GM23248 (cell line): Measurements from ENCODE around the gene RAB35. TPM values are rescaled to one million over a fixed set of nuclear protein-coding genes. Genes with fewer than 3 reads are reported as not detected.

Experiments used
- DNase-seq: peaks from one replicate; pipeline ENCODE4 v3.0.0-alpha.2; 2015
- H2AFZ ChIP-seq: fragments of 200-600 bp; sonication (generic); 2 replicates; pipeline ENCODE4 v1.6.1; 2016; ENCODE audit warnings: antibody characterized with exemption
- H3F3A ChIP-seq: fragments of 200-600 bp; sonication (generic); 2 replicates; pipeline ENCODE4 v1.6.1; 2016; ENCODE audit warnings: mild to moderate bottlenecking, antibody characterized with exemption, mixed run types; ENCODE audit not compliant: insufficient read depth
- H3K27ac ChIP-seq: fragments of 200-600 bp; sonication (generic); 2 replicates; pipeline ENCODE4 v1.5.1; 2016; ENCODE audit warnings: mild to moderate bottlenecking
- H3K27me3 ChIP-seq: fragments of 200-600 bp; sonication (generic); replicated peaks from 2 replicates; pipeline ENCODE4 v1.6.1; 2016; ENCODE audit warnings: mild to moderate bottlenecking; ENCODE audit not compliant: insufficient read depth
- H3K36me3 ChIP-seq: fragments of 200-600 bp; sonication (generic); 2 replicates; pipeline ENCODE4 v1.6.1; 2016; ENCODE audit warnings: low read depth, mild to moderate bottlenecking
- H3K4me1 ChIP-seq: fragments of 200-600 bp; sonication (generic); 2 replicates; pipeline ENCODE4 v1.6.1; 2016; ENCODE audit warnings: mild to moderate bottlenecking; ENCODE audit not compliant: insufficient read depth
- H3K4me2 ChIP-seq: fragments of 200-600 bp; sonication (generic); one replicate; pipeline ENCODE4 v1.6.1; 2016; ENCODE audit warnings: mild to moderate bottlenecking; ENCODE audit not compliant: unreplicated experiment
- H3K4me3 ChIP-seq: fragments of 200-600 bp; sonication (generic); 2 replicates; pipeline ENCODE4 v1.5.1; 2016; ENCODE audit warnings: mild to moderate bottlenecking
- H3K79me2 ChIP-seq: fragments of 200-600 bp; sonication (generic); 2 replicates; pipeline ENCODE4 v1.6.1; 2016; ENCODE audit warnings: mild to moderate bottlenecking; ENCODE audit not compliant: insufficient read depth
- H3K9ac ChIP-seq: fragments of 200-600 bp; sonication (generic); 2 replicates; pipeline ENCODE4 v1.6.1; 2016; ENCODE audit warnings: mild to moderate bottlenecking
- H3K9me2 ChIP-seq: fragments of 200-600 bp; sonication (generic); 2 replicates; pipeline ENCODE4 v1.6.1; 2016; ENCODE audit warnings: mixed run types, mild to moderate bottlenecking, moderate library complexity; ENCODE audit not compliant: insufficient read depth
- H3K9me3 ChIP-seq: fragments of 200-600 bp; sonication (generic); one replicate; pipeline ENCODE4 v1.6.1; 2017; ENCODE audit warnings: low read depth
- H4K20me1 ChIP-seq: fragments of 200-600 bp; sonication (generic); 2 replicates; pipeline ENCODE4 v1.6.0; 2016; ENCODE audit not compliant: insufficient read depth
- EZH2 ChIP-seq: fragments of 200-600 bp; sonication (generic); IDR thresholded peaks from 2 replicates; pipeline ENCODE4 v1.6.1; 2018; ENCODE audit warnings: antibody characterized with exemption, mild to moderate bottlenecking; ENCODE audit not compliant: insufficient read depth, poor library complexity, severe bottlenecking
- EZH2phosphoT487 ChIP-seq: fragments of 200-600 bp; sonication (generic); IDR thresholded peaks from 2 replicates; pipeline ENCODE4 v1.6.1; 2018; ENCODE audit warnings: antibody characterized with exemption, moderate library complexity, mild to moderate bottlenecking, low read depth; ENCODE audit not compliant: insufficient read depth
- WGBS, 2 experiments: methylation state at CpG; one replicate each; pipeline ENCODE4 v1.1.6; 2015 to 2017; ENCODE audit warnings: low lambda C conversion rate in 2 of 2, low coverage in 1 of 2; ENCODE audit errors: missing lambda C conversion rate in 2 of 2; 5-methylcytosine and 5-hydroxymethylcytosine counted together
- in situ Hi-C: fragments of 300-500 bp; cut with MboI; formaldehyde crosslinking; loops from 2 replicates; pipeline ENCODE4 v1.15.0; 2020
- polyA plus RNA-seq: library from polyadenylated mRNA; unstranded; fragments of >200 nt; fragmentation: Nextera tagmentation; extraction: Ambion mirVana; gene quantifications from 2 replicates; pipeline ENCODE4 v1.2.1, GENCODE V29; 2016
- total RNA-seq: library from RNA; depleted of rRNA; stranded (reverse); fragments of >200 nt; shearing (Covaris generic); gene quantifications from 2 replicates; pipeline ENCODE4 v1.2.3, GENCODE V29; 2014

RAB35 gene
- total and polyA plus RNA-seq, 2 experiments from 2014 or later, result 28.7 to 37.1 TPM

- Histone ChIP-seq H3K9me2 (no peaks in the 10 kb centered on the region), H3K9ac (no peak overlapping the region), H3F3A (no peaks in the 10 kb centered on the region), H3K79me2 (peaks cover 15% of the 10 kb centered on the region), H3K27me3 (no peaks in the 10 kb centered on the region), H3K4me3 (no peak overlapping the region), H4K20me1 (no peaks in the 10 kb centered on the region), H3K36me3 (peaks cover 5% of the 10 kb centered on the region; the same call in 1 of the 2 replicates), H3K4me2 (no peak overlapping the region), H3K27ac (no peak overlapping the region), H3K4me1 (no peaks in the 10 kb centered on the region), H3K9me3 (no peaks in the 10 kb centered on the region), H2AFZ (no peak overlapping the region)
- in situ Hi-C loops, result no loop called here
- TF ChIP-seq EZH2phosphoT487, result no peak
- TF ChIP-seq EZH2, result no peak
- WGBS, 2 experiments, result 66 to 73% methylated on average over 9 of the region's 9 CpGs
- DNase-seq, result no peak
Observed at GRCh38 chr12:120094485-120094884, 22.1 kb downstream of the RAB35 start.

DNA sequence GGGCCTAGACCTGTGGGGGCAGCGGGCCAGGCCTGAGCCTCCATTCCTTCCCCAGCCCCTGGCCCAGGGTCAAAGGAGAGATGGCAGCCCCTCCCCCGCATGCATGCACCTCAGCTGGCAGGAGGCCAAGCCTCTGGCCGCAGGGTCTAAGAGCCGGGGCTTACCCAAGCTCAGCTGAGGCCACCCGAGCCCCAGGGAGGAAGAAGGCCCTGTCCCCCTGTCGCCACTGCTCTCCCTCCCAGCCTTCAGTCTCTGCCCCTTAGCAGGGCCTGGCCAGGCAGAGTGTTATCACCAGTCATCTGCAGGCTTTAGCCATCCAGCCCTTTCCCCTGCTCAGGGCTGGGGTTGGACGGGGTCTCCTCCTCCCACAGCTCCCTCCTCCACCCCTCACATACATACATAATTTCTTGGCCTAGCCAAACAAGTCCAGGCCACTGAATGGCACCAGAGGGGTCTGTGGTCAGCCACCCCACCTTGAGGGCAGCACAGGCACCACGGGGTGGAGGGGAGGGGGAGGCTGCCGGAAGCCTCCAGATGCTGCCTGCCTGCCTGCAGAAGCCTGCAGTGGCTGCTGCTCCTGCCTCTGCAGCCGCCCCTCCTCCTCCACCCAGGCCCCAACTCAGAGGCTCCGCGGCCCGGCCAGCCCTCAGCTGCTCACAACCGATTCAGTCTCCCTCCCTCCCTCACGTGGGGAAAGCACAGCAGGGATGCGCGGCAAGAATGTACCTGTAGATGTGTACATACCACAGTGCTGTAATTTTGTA is 22.8 kb downstream of the RAB35 start:
- Histone ChIP-seq H3K4me2 (no peak overlapping the region), H3K79me2 (0 out of 2 replicates have a peak, but pooled peaks cover 9% of the 10 kb centered on the region), H3K9me3 (no peaks in the 10 kb centered on the region), H2AFZ (no peak overlapping the region), H3K9me2 (no peaks in the 10 kb centered on the region), H3K4me3 (no peak overlapping the region), H3K36me3 (peaks cover 5% of the 10 kb centered on the region; the same call in 1 of the 2 replicates), H3K4me1 (no peaks in the 10 kb centered on the region), H4K20me1 (no peaks in the 10 kb centered on the region), H3K27ac (no peak overlapping the region), H3K9ac (no peak overlapping the region), H3K27me3 (no peaks in the 10 kb centered on the region), H3F3A (no peaks in the 10 kb centered on the region)
- in situ Hi-C loops, result no loop called here
- no peak for DNase-seq
- TF ChIP-seq EZH2phosphoT487, result no peak
- no peak for TF ChIP-seq EZH2
- WGBS, 2 experiments, result 66 to 70% methylated on average over 17 of the region's 17 CpGs

GRCh38 chr12:120093336-120093591 is 23.3 kb downstream of the RAB35 start:
- Histone ChIP-seq H3K27me3 (no peaks in the 10 kb centered on the region), H3K4me3 (no peak overlapping the region), H3K36me3 (peaks cover 5% of the 10 kb centered on the region; the same call in 1 of the 2 replicates), H3K9ac (no peak overlapping the region), H2AFZ (no peak overlapping the region), H3K27ac (no peak overlapping the region), H3K4me1 (no peaks in the 10 kb centered on the region), H3K9me3 (no peaks in the 10 kb centered on the region), H3K4me2 (no peak overlapping the region), H3F3A (peaks cover under 1% of the 10 kb centered on the region; the same call in 1 of the 2 replicates), H3K9me2 (no peaks in the 10 kb centered on the region), H4K20me1 (no peaks in the 10 kb centered on the region), H3K79me2 (0 out of 2 replicates have a peak, but pooled peaks cover 9% of the 10 kb centered on the region)
- in situ Hi-C loops, result no loop called here
- DNase-seq, result no peak
- WGBS, 2 experiments, result 71% methylated on average over 4 of the region's 4 CpGs
- no peak for TF ChIP-seq EZH2
- no peak for TF ChIP-seq EZH2phosphoT487

- WGBS, 2 experiments, result 91 to 94% methylated on average over 22 to 23 of the region's 23 CpGs
- Histone ChIP-seq H3K9ac (no peak overlapping the region), H3K4me1 (no peaks in the 10 kb centered on the region), H3K79me2 (0 out of 2 replicates have a peak, but pooled peaks cover 9% of the 10 kb centered on the region), H3K27me3 (no peaks in the 10 kb centered on the region), H3K9me2 (no peaks in the 10 kb centered on the region), H4K20me1 (no peaks in the 10 kb centered on the region), H2AFZ (no peak overlapping the region), H3F3A (peaks cover 6% of the 10 kb centered on the region), H3K36me3 (peaks cover 5% of the 10 kb centered on the region; the same call in 1 of the 2 replicates), H3K9me3 (no peaks in the 10 kb centered on the region), H3K4me2 (no peak overlapping the region), H3K4me3 (no peak overlapping the region), H3K27ac (no peak overlapping the region)
- no peak for TF ChIP-seq EZH2
- no peak for TF ChIP-seq EZH2phosphoT487
- DNase-seq, result no peak
- in situ Hi-C loops, result no loop called here
Observed at GRCh38 chr12:120092551-120093335, 23.8 kb downstream of the RAB35 start.
